NCI-H187 treated with DMSO at 0.1 percent for 48 hours (cell line): ENCODE measurements around the gene GGN.
"Not testable (repeated sequence)": the region's sequence is repeated elsewhere in the genome, so short reads cannot be mapped to it uniquely, and the experiment has no call there.

Experiments used
- DNase-seq: peaks from one replicate; lab custom pipeline; 2025; lab: John Stamatoyannopoulos, UW

GGN gene

GRCh38 chr19:38411041-38411712, 23.3 kb upstream of the GGN start:
- DNase-seq = no peak

GRCh38 chr19:38410407-38410806, 22.6 kb upstream of the GGN start:
- DNase-seq = not testable (repeated sequence)

GRCh38 chr19:38409631-38410133, 21.8 kb upstream of the GGN start:
- no peak for DNase-seq

- no peak for DNase-seq
These were observed 17.4 kb upstream of the GGN start for GRCh38 chr19:38405276-38405675.

GRCh38 chr19:38404858-38405257, 17.0 kb upstream of the GGN start:
- DNase-seq = no peak

GRCh38 chr19:38402967-38403674, 15.3 kb upstream of the GGN start, which contains the start of gene FAM98C:
FAM98C (plus strand) TSS chr19:38403093; CDS start chr19:38403154, 61 bp downstream.
- peak; percentile 85 for DNase-seq

- no peak for DNase-seq
These were observed 14.8 kb upstream of the GGN start for GRCh38 chr19:38402623-38402966.

- DNase-seq = no peak
These were observed 13.3 kb upstream of the GGN start for GRCh38 chr19:38401148-38401547.

GRCh38 chr19:38400361-38400760, 12.5 kb upstream of the GGN start:
- DNase-seq = no peak

- DNase-seq = no peak
These were observed 11.7 kb upstream of the GGN start for GRCh38 chr19:38399537-38399936.

GRCh38 chr19:38399081-38399480, 11.2 kb upstream of the GGN start:
- no peak for DNase-seq

GRCh38 chr19:38395381-38396114, 7.7 kb upstream of the GGN start:
- DNase-seq = no peak

GRCh38 chr19:38394488-38394887, 6.7 kb upstream of the GGN start:
- DNase-seq = no peak

- DNase-seq = no peak
These were observed 5.0 kb upstream of the GGN start for GRCh38 chr19:38392707-38393308.

GRCh38 chr19:38391911-38392464, 4.2 kb upstream of the GGN start:
- DNase-seq = no peak

- DNase-seq = no peak
These were observed 2.4 kb upstream of the GGN start for GRCh38 chr19:38389957-38390924.

GRCh38 chr19:38389101-38389925, 1.5 kb upstream of the GGN start:
- no peak for DNase-seq

GRCh38 chr19:38388349-38389100, 691 bp upstream of the GGN start, which contains the start of gene SPRED3:
SPRED3 (plus strand) TSS chr19:38388697; CDS start chr19:38390303, 1,606 bp downstream.
- DNase-seq = no peak

- DNase-seq = no peak
These were observed 774 bp downstream of the GGN start for GRCh38 chr19:38386971-38387549.
